HFFc6 (cell line): ENCODE measurements around the gene CASK. TPM values are rescaled to one million over a fixed set of nuclear protein-coding genes. Genes with fewer than 3 reads are reported as not detected.

Source experiments
- DNase-seq: peaks from one replicate; pipeline ENCODE4 v3.0.0-alpha.2; 2018
- H3K27ac Mint-ChIP-seq: 2 replicates; pipeline ENCODE4 v1.8.0; 2020; ENCODE audit warnings: mild to moderate bottlenecking, mixed read lengths
- H3K27me3 Mint-ChIP-seq: 2 replicates; pipeline ENCODE4 v1.8.0; 2021; ENCODE audit warnings: mild to moderate bottlenecking, moderate library complexity, mixed read lengths; ENCODE audit not compliant: insufficient read depth
- H3K36me3 Mint-ChIP-seq: 2 replicates; pipeline ENCODE4 v1.8.0; 2021; ENCODE audit warnings: low read depth, mixed read lengths
- H3K4me1 Mint-ChIP-seq: 2 replicates; pipeline ENCODE4 v1.8.0; 2020; ENCODE audit warnings: low read depth, mixed read lengths
- H3K4me3 Mint-ChIP-seq: 2 replicates; pipeline ENCODE4 v1.8.0; 2020; ENCODE audit warnings: mild to moderate bottlenecking, moderate library complexity, mixed read lengths
- H3K9me3 Mint-ChIP-seq: 2 replicates; pipeline ENCODE4 v1.8.0; 2020; ENCODE audit warnings: mild to moderate bottlenecking, mixed read lengths
- CTCF ChIP-seq: fragments of 200-600 bp; sonication (generic); IDR thresholded peaks from 2 replicates; pipeline ENCODE4 v1.5.0; 2021; ENCODE audit warnings: antibody characterized with exemption, mild to moderate bottlenecking
- total RNA-seq, 6 experiments: library from RNA; stranded (reverse); fragmentation: NEBNext Ultra II Directional; extraction: Animal tissue kit (Norgen Biotek cat#: 25700); gene quantifications; 2 replicates in 1 of 6; 3 replicates in 5 of 6; pipeline ENCODE4 v1.2.3, GENCODE V29; 2021

CASK gene
- total RNA-seq, 6 experiments from 2014 or later: 34.7 to 37.1 (median 35.4) TPM

GRCh38 chrX:41912923-41913322 is 10.4 kb downstream of the CASK start:
- peaks cover 15% of the 10 kb centered on the region for H3K4me1 Mint-ChIP-seq
- no peak overlapping the region for H3K27ac Mint-ChIP-seq
- no peaks in the 10 kb centered on the region for H3K36me3 Mint-ChIP-seq
- H3K9me3 Mint-ChIP-seq: no peaks in the 10 kb centered on the region
- no peak overlapping the region for H3K4me3 Mint-ChIP-seq
- no peaks in the 10 kb centered on the region for H3K27me3 Mint-ChIP-seq
- no peak for DNase-seq
- TF ChIP-seq CTCF: no peak

GRCh38 chrX:41909068-41909467 is 14.3 kb downstream of the CASK start:
- Mint-ChIP-seq H3K4me3 (no peak overlapping the region), H3K27ac (no peak overlapping the region), H3K9me3 (no peaks in the 10 kb centered on the region), H3K4me1 (peaks cover 8% of the 10 kb centered on the region), H3K36me3 (no peaks in the 10 kb centered on the region), H3K27me3 (no peaks in the 10 kb centered on the region)
- no peak for TF ChIP-seq CTCF
- no peak for DNase-seq

DNA sequence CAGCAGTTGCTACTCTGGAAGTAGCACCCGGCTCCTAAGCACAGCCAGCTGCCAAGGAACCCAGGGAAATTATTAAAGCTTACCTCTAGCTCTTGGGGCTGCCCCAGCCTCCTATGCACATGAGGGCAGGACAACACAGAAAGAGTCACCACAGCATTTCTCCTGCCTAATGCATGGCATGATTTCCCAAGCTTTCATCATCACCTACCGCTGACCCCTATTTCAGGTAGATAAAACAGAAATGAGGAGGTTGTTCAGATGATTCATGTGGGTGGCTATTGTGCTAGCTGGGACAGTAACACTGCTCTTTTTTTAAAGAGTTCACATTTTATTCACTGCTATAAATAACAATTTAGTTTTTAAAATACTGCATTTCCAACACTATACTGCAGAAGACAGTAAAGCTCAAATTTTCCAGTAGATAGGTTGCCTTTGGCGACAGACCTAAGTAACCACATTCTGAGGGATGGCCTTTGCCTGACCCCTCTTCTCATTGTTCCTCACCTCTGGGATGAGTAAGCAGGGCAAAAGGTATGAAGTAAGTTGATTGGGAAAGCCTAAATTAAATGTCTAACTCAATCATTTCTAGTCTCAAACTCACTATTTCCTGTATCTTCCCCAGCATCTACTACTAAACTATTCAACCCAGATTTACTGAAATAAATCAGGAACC is 16.7 kb downstream of the CASK start:
- Mint-ChIP-seq H3K36me3 (peaks cover 5% of the 10 kb centered on the region; the same call in 1 of the 2 replicates), H3K4me1 (peaks cover 8% of the 10 kb centered on the region)

GRCh38 chrX:41903544-41903943 is 19.8 kb downstream of the CASK start:
- no peak for DNase-seq
- no peak overlapping the region for H3K4me3 Mint-ChIP-seq
- no peak for TF ChIP-seq CTCF
- peaks cover 12% of the 10 kb centered on the region for H3K9me3 Mint-ChIP-seq
- H3K27me3 Mint-ChIP-seq: no peaks in the 10 kb centered on the region
- H3K27ac Mint-ChIP-seq: no peak overlapping the region
- peaks cover 12% of the 10 kb centered on the region for H3K36me3 Mint-ChIP-seq
- peaks cover 8% of the 10 kb centered on the region for H3K4me1 Mint-ChIP-seq

More for the DNA sequence above, 16.7 kb downstream of the CASK start:
- no peak overlapping the region for H3K27ac Mint-ChIP-seq
- no peak for DNase-seq
- TF ChIP-seq CTCF: no peak
- H3K27me3 Mint-ChIP-seq: no peaks in the 10 kb centered on the region
- H3K4me3 Mint-ChIP-seq: no peak overlapping the region
- H3K9me3 Mint-ChIP-seq: no peaks in the 10 kb centered on the region

DNA sequence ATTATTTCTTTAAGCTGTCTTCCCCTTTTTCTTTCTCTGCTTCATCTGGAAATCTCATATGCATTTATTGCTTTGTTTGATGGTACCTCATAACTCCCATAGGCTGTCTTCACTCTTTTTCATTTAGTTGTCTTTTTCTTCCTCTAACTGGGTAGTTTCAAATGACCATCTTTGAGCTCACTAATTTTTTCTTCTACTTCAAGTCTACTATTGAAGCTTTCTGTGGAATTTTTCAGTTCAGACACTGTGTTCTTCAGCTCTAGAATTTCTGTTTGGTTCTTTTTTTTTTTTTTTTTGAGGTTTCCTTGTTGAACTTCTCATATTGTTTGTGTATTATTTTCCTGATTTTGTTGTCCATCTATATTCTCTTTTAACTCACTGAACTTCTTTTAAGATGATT is 23.0 kb downstream of the CASK start:
- no peaks in the 10 kb centered on the region for H3K4me1 Mint-ChIP-seq
- no peak overlapping the region for H3K4me3 Mint-ChIP-seq
- TF ChIP-seq CTCF: no peak
- no peak overlapping the region for H3K27ac Mint-ChIP-seq
- H3K27me3 Mint-ChIP-seq: no peaks in the 10 kb centered on the region
- peaks cover 16% of the 10 kb centered on the region for H3K36me3 Mint-ChIP-seq
- peaks cover 24% of the 10 kb centered on the region for H3K9me3 Mint-ChIP-seq
- DNase-seq: no peak
